ENCODE data around the gene QPCT. TPM values are rescaled to one million over a fixed set of nuclear protein-coding genes. Genes with fewer than 3 reads are reported as not detected.
"Not testable (repeated sequence)": the region's sequence is repeated elsewhere in the genome, so short reads cannot be mapped to it uniquely, and the experiment has no call there.

The QPCT gene
- polyA plus RNA-seq (ENCODE audit: low read depth in 6 of 6): 1 to 10 TPM in 3 of 6 donors, under 1 TPM in 3; 0.14 to 1.8 (median 1.1) TPM

DNA sequence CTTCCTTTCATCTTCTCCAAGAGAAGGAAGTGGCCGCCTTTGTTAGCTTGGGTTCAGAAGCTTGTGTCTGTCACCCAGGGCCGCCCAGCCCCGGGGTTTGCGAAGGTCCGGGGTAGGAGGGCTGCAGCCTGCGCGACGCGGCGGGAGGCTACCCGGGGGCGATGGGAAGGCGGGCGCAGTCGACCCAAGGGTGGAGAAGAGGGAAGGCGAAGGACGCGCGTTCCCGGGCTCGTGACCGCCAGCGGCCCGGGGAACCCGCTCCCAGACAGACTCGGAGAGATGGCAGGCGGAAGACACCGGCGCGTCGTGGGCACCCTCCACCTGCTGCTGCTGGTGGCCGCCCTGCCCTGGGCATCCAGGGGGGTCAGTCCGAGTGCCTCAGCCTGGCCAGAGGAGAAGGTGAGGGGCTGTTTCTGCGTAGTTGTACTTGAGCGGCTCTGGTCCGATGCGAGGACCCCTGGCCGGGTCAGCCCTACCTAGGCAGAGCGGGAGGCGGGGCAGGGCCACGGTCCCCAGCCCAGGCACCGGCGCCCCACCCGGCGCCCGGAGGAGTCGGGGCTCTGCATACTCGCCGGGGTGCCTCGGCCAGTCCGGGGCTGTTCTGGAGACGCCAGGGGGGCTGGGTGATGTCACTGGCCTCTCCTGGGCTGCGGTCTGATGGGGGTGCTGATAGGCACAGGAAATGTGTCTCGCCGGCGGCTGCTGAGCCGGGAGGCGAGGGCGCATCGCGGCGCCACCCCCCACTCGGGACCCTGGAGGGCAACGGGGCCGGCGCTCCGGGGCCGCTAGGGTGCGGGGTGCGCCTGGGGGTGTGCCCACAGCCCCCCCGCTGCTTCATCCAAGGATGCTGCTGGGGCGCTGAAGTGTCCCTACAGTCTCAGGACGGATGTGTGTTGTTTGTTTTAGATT lies at the start of gene QPCT:
QPCT (plus strand) TSS at position 178 of the 909 bp plus-strand sequence; CDS start at position 280, 102 bp downstream.
- Mint-ChIP-seq H3K4me3 (peak within 1 kb of the TSS; percentile 84 to 92 (median 86)), H3K27me3 (peaks cover 0 to 22% (median 4%) of the 10 kb centered on the region in 3 donors), H3K4me1 (peaks cover 15 to 26% (median 18%) of the 10 kb centered on the region in 3 donors), H3K9me3 (no peaks in the 10 kb centered on the region), H3K36me3 (no peaks in the 10 kb centered on the region), H3K27ac (peak within 1 kb of the TSS in 5 of 6 donors; percentile 81 to 97 (median 89))
- ATAC-seq (ENCODE audit: low read depth in 2 of 2) (peak; percentile 81 to 82), DNase-seq (peak; percentile 81)

DNA sequence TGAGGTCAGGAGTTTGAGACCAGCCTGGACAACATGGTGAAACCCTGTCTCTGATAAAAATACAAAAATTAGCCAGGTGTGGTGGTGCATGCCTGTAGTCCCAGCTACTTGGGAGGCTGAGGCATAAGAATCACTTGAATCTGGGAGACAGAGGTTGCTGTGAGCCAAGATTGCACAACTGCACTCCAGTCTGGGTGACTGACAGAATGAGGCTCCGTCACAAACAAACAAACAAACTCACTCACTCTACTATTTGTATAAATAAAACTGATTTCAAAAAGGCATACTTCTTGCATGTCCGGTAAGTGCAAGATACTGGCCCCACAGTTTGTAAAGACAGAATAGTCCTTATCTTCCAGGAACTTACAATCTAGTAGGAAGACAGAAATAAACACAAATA lies 49.6 kb upstream of the QPCT start:
- H3K27me3 Mint-ChIP-seq: not testable (repeated sequence)

DNA sequence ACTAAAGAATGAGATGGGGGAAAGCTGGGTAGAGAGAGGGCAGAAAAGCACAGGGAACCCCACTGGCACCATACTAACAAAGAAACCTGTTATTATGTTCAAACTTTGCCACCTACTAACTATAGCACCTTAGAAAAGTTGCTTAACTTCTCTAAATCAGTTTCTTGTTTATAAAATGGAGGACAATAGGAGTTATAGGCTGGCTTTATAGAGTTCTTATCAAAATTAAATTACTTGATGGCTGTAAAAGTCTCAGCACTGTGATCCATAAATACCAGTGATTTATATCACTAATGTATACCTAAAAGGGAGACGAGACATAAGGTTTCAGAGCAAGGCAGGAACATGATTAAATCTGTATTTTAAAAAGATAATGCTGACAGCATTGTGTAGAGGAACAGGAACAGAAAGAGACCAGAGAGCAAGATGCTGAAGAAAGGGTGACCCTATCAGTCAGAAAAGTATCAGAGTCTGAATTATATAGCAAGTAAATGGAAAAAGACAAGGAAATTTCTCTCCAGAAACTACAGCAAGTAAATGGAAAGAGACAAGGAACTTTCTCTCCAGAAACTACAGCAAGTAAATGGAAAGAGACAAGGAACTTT lies 48.9 kb upstream of the QPCT start:
- peak overlapping the region in 1 of 8 donors; percentile 18 for H3K4me3 Mint-ChIP-seq
- H3K4me1 Mint-ChIP-seq: peaks cover 24 to 38% (median 31%) of the 10 kb centered on the region in 3 donors

More for the DNA sequence above, 49.6 kb upstream of the QPCT start:
- DNase-seq; H3K9me3 Mint-ChIP-seq; ATAC-seq (ENCODE audit: low read depth in 2 of 2); H3K4me3 Mint-ChIP-seq: not testable (repeated sequence)
- H3K36me3 Mint-ChIP-seq: peaks cover 10 to 16% of the 10 kb centered on the region in 2 donors
- peak overlapping the region in 1 of 6 donors; percentile 46 for H3K27ac Mint-ChIP-seq
- H3K4me1 Mint-ChIP-seq: peaks cover 24 to 33% (median 27%) of the 10 kb centered on the region in 3 donors

DNA sequence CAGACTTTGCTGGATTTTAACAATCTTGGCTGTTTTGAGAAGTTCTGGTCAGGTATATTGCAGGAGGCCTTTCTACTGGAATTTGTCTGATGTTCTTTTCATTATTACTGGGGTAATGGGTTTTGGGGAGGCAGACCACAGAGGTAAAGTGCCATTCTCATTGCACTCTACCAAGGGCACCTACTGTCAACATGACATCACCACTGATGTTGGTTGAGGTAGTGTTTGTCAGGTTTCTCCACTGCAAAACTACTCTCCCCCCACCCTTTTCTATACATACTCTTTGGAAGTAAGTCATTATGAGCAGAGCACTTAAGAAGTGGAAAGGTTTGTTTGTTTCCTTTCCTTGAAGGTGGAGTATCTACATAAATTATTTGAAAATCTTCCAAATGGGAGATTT lies 46.8 kb upstream of the QPCT start:
- H3K27me3 Mint-ChIP-seq: no peaks in the 10 kb centered on the region
- no peak for DNase-seq
- H3K27ac Mint-ChIP-seq: peak overlapping the region in 2 of 6 donors; percentile 32 to 35
- H3K4me1 Mint-ChIP-seq: peaks cover 28 to 42% (median 41%) of the 10 kb centered on the region in 3 donors
- no peak for ATAC-seq (ENCODE audit: low read depth in 2 of 2)
- H3K36me3 Mint-ChIP-seq: peaks cover 0 to 14% of the 10 kb centered on the region in 2 donors
- H3K4me3 Mint-ChIP-seq: no peak overlapping the region
- H3K9me3 Mint-ChIP-seq: no peaks in the 10 kb centered on the region

More for the DNA sequence above, 48.9 kb upstream of the QPCT start:
- peak; percentile 52 to 60 for ATAC-seq (ENCODE audit: low read depth in 2 of 2)
- H3K27ac Mint-ChIP-seq: peak overlapping the region; percentile 13 to 83 (median 72)
- no peak for DNase-seq
- no peaks in the 10 kb centered on the region for H3K27me3 Mint-ChIP-seq
- peaks cover 10 to 16% of the 10 kb centered on the region in 2 donors for H3K36me3 Mint-ChIP-seq
- H3K9me3 Mint-ChIP-seq: no peaks in the 10 kb centered on the region

- H3K4me1 Mint-ChIP-seq: peaks cover 33 to 53% (median 52%) of the 10 kb centered on the region in 3 donors
- ATAC-seq (ENCODE audit: low read depth in 2 of 2): no peak
Observed at GRCh38 chr2:37300146-37300545, 44.3 kb upstream of the QPCT start.

DNA sequence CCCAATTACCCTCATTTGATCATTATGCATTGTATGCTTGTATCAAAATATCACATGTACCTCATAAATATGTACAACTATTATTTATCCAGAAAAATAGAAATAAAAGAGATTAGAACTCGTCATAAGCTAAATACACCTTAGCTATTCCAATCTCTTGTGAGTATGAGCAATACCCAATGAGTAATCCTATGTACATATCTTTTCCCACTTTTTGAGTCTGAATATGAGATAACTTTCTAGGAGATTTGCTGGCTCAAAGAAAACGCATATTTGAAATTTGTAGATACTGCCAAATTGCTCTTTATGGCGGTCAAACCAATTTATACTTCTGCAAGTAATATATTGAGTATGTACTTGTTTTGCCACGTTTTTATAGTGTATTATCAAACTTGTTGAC lies 43.9 kb upstream of the QPCT start:
- DNase-seq (no peak), ATAC-seq (ENCODE audit: low read depth in 2 of 2) (no peak)
- Mint-ChIP-seq H3K4me1 (peaks cover 32 to 53% (median 48%) of the 10 kb centered on the region in 3 donors), H3K9me3 (peaks cover 0 to 2% (median 0%) of the 10 kb centered on the region in 7 donors), H3K36me3 (peaks cover 0 to 26% of the 10 kb centered on the region in 2 donors), H3K27ac (no peak overlapping the region), H3K27me3 (no peaks in the 10 kb centered on the region), H3K4me3 (no peak overlapping the region)

More at GRCh38 chr2:37300146-37300545, 44.3 kb upstream of the QPCT start:
- DNase-seq: no peak
- Mint-ChIP-seq H3K4me3 (no peak overlapping the region), H3K27me3 (no peaks in the 10 kb centered on the region), H3K9me3 (peaks cover 0 to 2% (median 0%) of the 10 kb centered on the region in 7 donors), H3K36me3 (peaks cover 0 to 26% of the 10 kb centered on the region in 2 donors), H3K27ac (peak overlapping the region in 1 of 6 donors; percentile 22)

- H3K4me3 Mint-ChIP-seq: no peak overlapping the region
- no peak for DNase-seq
- peaks cover 0 to 2% (median 0%) of the 10 kb centered on the region in 7 donors for H3K9me3 Mint-ChIP-seq
- H3K4me1 Mint-ChIP-seq: peaks cover 33 to 53% (median 47%) of the 10 kb centered on the region in 3 donors
- ATAC-seq (ENCODE audit: low read depth in 2 of 2): no peak
- peaks cover 0 to 26% of the 10 kb centered on the region in 2 donors for H3K36me3 Mint-ChIP-seq
- H3K27me3 Mint-ChIP-seq: no peaks in the 10 kb centered on the region
- H3K27ac Mint-ChIP-seq: peak overlapping the region in 3 of 6 donors; percentile 4 to 43 (median 35)
Observed at GRCh38 chr2:37301408-37301807, 43.0 kb upstream of the QPCT start.

DNA sequence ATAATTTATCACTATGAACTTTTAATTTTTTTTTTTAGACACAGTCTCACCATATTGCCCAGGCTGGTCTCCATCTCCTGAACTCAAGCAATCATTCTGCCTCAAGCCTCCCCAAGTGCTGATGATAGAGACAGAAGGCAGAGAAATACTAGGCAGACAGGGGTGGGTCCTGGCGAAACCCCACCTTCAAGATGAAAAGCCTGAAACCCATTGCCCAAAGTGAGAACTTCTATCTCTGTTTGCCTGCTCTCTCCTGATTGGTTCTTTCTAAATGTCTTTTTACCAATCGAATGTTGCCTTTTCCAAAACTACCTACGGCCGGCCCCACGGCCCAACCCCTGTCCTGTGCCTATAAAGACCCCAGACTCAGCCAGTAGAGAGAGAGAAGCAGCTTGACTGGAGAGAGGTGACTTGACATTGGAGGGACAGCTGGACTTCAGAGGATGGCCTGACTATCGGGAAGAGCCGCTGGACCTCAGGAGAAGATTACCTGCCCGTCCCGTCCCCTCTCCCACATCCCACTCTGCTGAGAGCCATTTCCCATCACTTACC lies 41.7 kb upstream of the QPCT start:
- H3K4me3 Mint-ChIP-seq: peak overlapping the region in 2 of 8 donors; percentile 21 to 42
- no peaks in the 10 kb centered on the region for H3K27me3 Mint-ChIP-seq
- DNase-seq (no peak), ATAC-seq (ENCODE audit: low read depth in 2 of 2) (no peak)
- peaks cover 0 to 26% of the 10 kb centered on the region in 2 donors for H3K36me3 Mint-ChIP-seq
- H3K9me3 Mint-ChIP-seq: peaks cover 0 to 2% (median 0%) of the 10 kb centered on the region in 7 donors
- H3K4me1 Mint-ChIP-seq: peaks cover 35 to 58% (median 49%) of the 10 kb centered on the region in 3 donors
- H3K27ac Mint-ChIP-seq: no peak overlapping the region

DNA sequence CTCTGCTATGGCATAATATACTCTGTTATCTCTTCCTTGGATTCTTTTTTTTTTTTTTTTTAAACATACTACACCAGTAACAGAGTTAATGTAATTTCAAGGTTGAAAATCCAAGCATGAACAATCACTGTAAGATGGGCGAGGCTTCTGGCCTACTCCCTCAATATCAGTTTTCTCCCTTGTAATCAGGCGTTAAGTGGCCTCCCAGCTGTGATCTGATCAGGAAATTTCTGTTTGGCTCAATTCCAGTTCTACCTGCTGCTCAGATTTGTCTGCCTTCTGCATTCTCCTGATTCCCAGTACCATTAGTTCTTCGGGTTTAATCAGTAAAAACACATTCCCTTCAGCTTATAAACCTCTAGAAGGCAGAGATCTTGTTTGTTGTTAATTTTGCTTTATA lies 38.4 kb upstream of the QPCT start:
- ATAC-seq (ENCODE audit: low read depth in 2 of 2): no peak
- no peaks in the 10 kb centered on the region for H3K27me3 Mint-ChIP-seq
- peaks cover 0 to 2% (median 0%) of the 10 kb centered on the region in 7 donors for H3K9me3 Mint-ChIP-seq
- peaks cover 40 to 70% (median 50%) of the 10 kb centered on the region in 3 donors for H3K4me1 Mint-ChIP-seq
- no peak for DNase-seq
- H3K27ac Mint-ChIP-seq: peak overlapping the region in 4 of 6 donors; percentile 10 to 89 (median 67)
- H3K36me3 Mint-ChIP-seq: peaks cover 0 to 18% of the 10 kb centered on the region in 2 donors
- no peak overlapping the region for H3K4me3 Mint-ChIP-seq

DNA sequence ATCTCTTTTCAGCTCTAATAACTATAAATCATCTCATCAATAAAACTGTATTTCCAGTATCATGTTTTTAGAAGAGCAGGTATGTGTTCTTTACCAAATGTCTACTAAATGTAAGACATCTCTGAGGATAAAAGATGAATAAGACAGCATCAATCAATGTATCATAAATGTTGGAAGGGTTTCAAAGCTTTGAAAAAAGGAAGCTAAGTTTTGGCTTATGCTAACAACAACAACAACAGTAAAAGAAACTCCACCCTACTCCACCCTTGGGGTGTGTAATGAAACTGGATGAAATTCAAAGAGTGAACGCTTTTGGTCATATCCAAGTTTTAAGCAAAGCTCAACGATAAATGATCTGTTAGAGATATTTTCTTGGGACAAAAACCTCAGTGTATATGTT lies 36.9 kb upstream of the QPCT start:
- Mint-ChIP-seq H3K27me3 (no peaks in the 10 kb centered on the region), H3K4me3 (no peak overlapping the region), H3K4me1 (peaks cover 37 to 70% (median 46%) of the 10 kb centered on the region in 3 donors), H3K9me3 (peaks cover 0 to 2% (median 0%) of the 10 kb centered on the region in 7 donors), H3K27ac (peak overlapping the region in 2 of 6 donors; percentile 11 to 35), H3K36me3 (peaks cover 0 to 12% of the 10 kb centered on the region in 2 donors)
- DNase-seq: no peak
- ATAC-seq (ENCODE audit: low read depth in 2 of 2): no peak

GRCh38 chr2:37315364-37315763 lies 29.1 kb upstream of the QPCT start:
- Mint-ChIP-seq H3K4me3 (peak overlapping the region in 3 of 8 donors; percentile 34 to 39 (median 39)), H3K36me3 (no peaks in the 10 kb centered on the region), H3K27ac (peak overlapping the region in 2 of 6 donors; percentile 1 to 42), H3K27me3 (no peaks in the 10 kb centered on the region), H3K9me3 (no peaks in the 10 kb centered on the region), H3K4me1 (peaks cover 64 to 83% (median 80%) of the 10 kb centered on the region in 3 donors)
- DNase-seq (no peak), ATAC-seq (ENCODE audit: low read depth in 2 of 2) (no peak)

DNA sequence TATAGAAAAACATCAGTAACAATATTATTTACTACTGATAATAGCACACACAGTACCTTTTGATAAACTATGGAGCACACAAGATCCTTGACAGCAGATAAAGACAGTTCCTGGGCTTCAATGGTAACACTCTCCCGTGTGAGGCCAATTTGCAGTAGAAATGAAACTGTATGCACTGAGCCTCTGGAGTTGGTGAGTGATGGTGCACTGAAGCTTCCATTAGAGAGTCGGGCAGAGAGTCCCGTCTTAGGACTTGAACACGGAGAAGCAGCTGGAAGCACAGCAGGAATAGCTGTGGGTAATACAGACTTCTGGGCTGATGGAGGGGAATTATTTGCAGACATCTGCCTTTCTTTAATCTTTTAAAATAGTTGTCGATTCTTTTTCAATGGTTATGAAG lies 28.2 kb upstream of the QPCT start:
- no peak for ATAC-seq (ENCODE audit: low read depth in 2 of 2)

DNA sequence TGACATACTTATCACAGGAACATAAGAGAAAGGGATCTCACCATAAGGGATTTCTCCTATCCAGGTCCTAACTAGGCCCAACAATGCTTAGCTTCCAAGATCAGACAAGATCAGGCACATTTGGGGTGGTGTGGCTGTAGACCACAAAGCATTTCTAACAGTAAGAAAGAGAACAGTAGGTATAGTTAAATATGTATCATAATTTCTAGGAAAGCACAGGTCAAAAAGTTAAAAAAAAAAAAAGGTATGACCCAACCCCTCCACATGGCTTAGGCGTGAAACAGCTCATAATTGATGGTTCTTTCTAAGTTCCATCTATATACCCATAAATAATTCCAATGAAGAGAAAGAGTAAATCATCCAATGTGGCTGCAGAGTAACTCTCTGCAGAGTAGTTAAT lies 26.7 kb upstream of the QPCT start:
- Mint-ChIP-seq H3K36me3 (no peaks in the 10 kb centered on the region), H3K4me1 (peaks cover 56 to 86% (median 72%) of the 10 kb centered on the region in 3 donors), H3K27ac (peak overlapping the region in 2 of 6 donors; percentile 2 to 66), H3K4me3 (peak overlapping the region in 1 of 8 donors; percentile 37), H3K27me3 (no peaks in the 10 kb centered on the region), H3K9me3 (no peaks in the 10 kb centered on the region)
- ATAC-seq (ENCODE audit: low read depth in 2 of 2) (no peak), DNase-seq (no peak)

More for the DNA sequence above, 28.2 kb upstream of the QPCT start:
- no peaks in the 10 kb centered on the region for H3K27me3 Mint-ChIP-seq
- no peaks in the 10 kb centered on the region for H3K36me3 Mint-ChIP-seq
- H3K4me3 Mint-ChIP-seq: peak overlapping the region in 2 of 8 donors; percentile 1 to 16
- no peak for DNase-seq
- peaks cover 57 to 84% (median 73%) of the 10 kb centered on the region in 3 donors for H3K4me1 Mint-ChIP-seq
- peak overlapping the region in 1 of 6 donors; percentile 1 for H3K27ac Mint-ChIP-seq
- H3K9me3 Mint-ChIP-seq: no peaks in the 10 kb centered on the region

Data from naive B cell (primary cell).